HEK293 (cell line): ENCODE results near the gene SLC1A6.

Source experiments
- CTCF ChIA-PET: fragments of 350-600 bp; formaldehyde crosslinking; extraction: SDS; loops from one replicate; lab custom pipeline; 2021; ENCODE audit warnings: antibody characterized with exemption; lab: Yijun Ruan, JAX
- POLR2A ChIA-PET: fragments of 300-600 bp; formaldehyde crosslinking; extraction: SDS; loops from one replicate; lab custom pipeline; 2020; ENCODE audit warnings: antibody characterized with exemption, inconsistent platforms; lab: Yijun Ruan, JAX
- H3K27ac ChIP-seq: fragments of 200-500 bp; sonication (Bioruptor generic); 2 replicates; pipeline ENCODE4 v1.5.1; 2014; ENCODE audit warnings: low read depth, low read length, control low read depth, inconsistent platforms; ENCODE audit errors: extremely low read depth
- H3K36me3 ChIP-seq, 2 experiments: fragments of 200-500 bp in 1 of 2; sonication (Bioruptor generic) in 1 of 2; 1 replicate in 1 of 2; 2 replicates in 1 of 2; pipeline ENCODE4 v1.5.1; 2014 to 2017; ENCODE audit warnings: inconsistent platforms in 2 of 2, low read length in 2 of 2; ENCODE audit not compliant: control insufficient read depth in 2 of 2, insufficient read depth in 1 of 2
- H3K4me1 ChIP-seq: fragments of 200-500 bp; sonication (Bioruptor generic); 2 replicates; pipeline ENCODE4 v1.5.1; 2014; ENCODE audit warnings: mild to moderate bottlenecking, low read length, inconsistent platforms; ENCODE audit not compliant: control insufficient read depth, insufficient read depth
- H3K4me3 ChIP-seq: 2 replicates; pipeline ENCODE4 v1.5.1; 2011; ENCODE audit warnings: low read depth, mild to moderate bottlenecking, control low read depth, low read length, moderate library complexity
- H3K9me3 ChIP-seq: fragments of 200-500 bp; sonication (Bioruptor generic); 2 replicates; pipeline ENCODE4 v1.5.1; 2014; ENCODE audit warnings: low read depth, low read length, inconsistent platforms; ENCODE audit not compliant: control insufficient read depth, insufficient read depth
- KLF1 ChIP-seq: fragments of 450-650 bp; formaldehyde crosslinking; IDR thresholded peaks from 2 replicates; pipeline ENCODE4 v1.5.1; 2016; ENCODE audit warnings: missing biosample characterization, missing genetic modification characterization
- KLF9 ChIP-seq: fragments of 450-650 bp; formaldehyde crosslinking; IDR thresholded peaks from 2 replicates; pipeline ENCODE4 v1.5.1; 2016; ENCODE audit warnings: missing biosample characterization, missing genetic modification characterization, low read depth
- MEIS1 ChIP-seq: sonication (generic); formaldehyde crosslinking; IDR thresholded peaks from 2 replicates; pipeline ENCODE4 v1.8.1; 2022; ENCODE audit warnings: missing genetic modification reagents, mild to moderate bottlenecking, borderline replicate concordance
- ZIC2 ChIP-seq: fragments of 450-650 bp; formaldehyde crosslinking; IDR thresholded peaks from 2 replicates; pipeline ENCODE4 v1.5.1; 2016; ENCODE audit warnings: missing biosample characterization, missing genetic modification characterization
- ZNF114 ChIP-seq: fragments of 450-650 bp; formaldehyde crosslinking; IDR thresholded peaks from 2 replicates; pipeline ENCODE4 v1.5.0; 2017; ENCODE audit warnings: missing biosample characterization, missing genetic modification characterization
- ZNF211 ChIP-seq: fragments of 450-650 bp; formaldehyde crosslinking; IDR thresholded peaks from 2 replicates; pipeline ENCODE4 v1.5.1; 2016; ENCODE audit warnings: low read depth, missing biosample characterization, missing genetic modification characterization
- ZNF274 ChIP-seq, 2 experiments: fragments of 200-500 bp in 1 of 2; fragments of 450-650 bp in 1 of 2; sonication (Bioruptor generic) in 1 of 2; formaldehyde crosslinking in 1 of 2; IDR thresholded peaks; 2 replicates each; pipeline versions ENCODE4 v1.5.1 to v1.6.1; 2014 to 2016; ENCODE audit warnings: borderline replicate concordance in 1 of 2, inconsistent platforms in 1 of 2, low read length in 1 of 2, missing biosample characterization in 1 of 2, missing genetic modification characterization in 1 of 2
- ZNF335 ChIP-seq: fragments of 450-650 bp; formaldehyde crosslinking; conservative IDR thresholded peaks from 2 replicates; pipeline ENCODE4 v1.5.1; 2016; ENCODE audit warnings: missing biosample characterization, missing genetic modification characterization
- ZNF560 ChIP-seq: fragments of 450-650 bp; formaldehyde crosslinking; IDR thresholded peaks from 2 replicates; pipeline ENCODE4 v1.5.1; 2017; ENCODE audit warnings: missing biosample characterization, missing genetic modification characterization, borderline replicate concordance
- ZNF600 ChIP-seq: fragments of 450-650 bp; formaldehyde crosslinking; IDR thresholded peaks from 2 replicates; pipeline ENCODE4 v1.5.1; 2016; ENCODE audit warnings: missing biosample characterization, missing genetic modification characterization
- ZNF621 ChIP-seq: fragments of 450-650 bp; formaldehyde crosslinking; IDR thresholded peaks from 2 replicates; pipeline ENCODE4 v1.5.1; 2017; ENCODE audit warnings: missing biosample characterization, missing genetic modification characterization
- ZSCAN16 ChIP-seq: fragments of 450-650 bp; formaldehyde crosslinking; IDR thresholded peaks from 2 replicates; pipeline ENCODE4 v1.5.1; 2016; ENCODE audit warnings: missing biosample characterization, missing genetic modification characterization
- TF ChIP-seq, protein P1 (sequence below): fragments of 450-650 bp; formaldehyde crosslinking; IDR thresholded peaks from 2 replicates; pipeline ENCODE4; 2016; ENCODE audit warnings: missing biosample characterization, missing genetic modification characterization
- TF ChIP-seq, protein P2 (sequence below): fragments of 450-650 bp; formaldehyde crosslinking; conservative IDR thresholded peaks from 2 replicates; pipeline ENCODE4 v1.5.1; 2016; ENCODE audit warnings: low read depth, missing biosample characterization, missing genetic modification characterization
- TF ChIP-seq, protein P3 (sequence below): fragments of 450-650 bp; formaldehyde crosslinking; IDR thresholded peaks from 2 replicates; pipeline ENCODE4 v1.5.1; 2016; ENCODE audit warnings: missing biosample characterization, missing genetic modification characterization, borderline replicate concordance

Gene SLC1A6

DNA sequence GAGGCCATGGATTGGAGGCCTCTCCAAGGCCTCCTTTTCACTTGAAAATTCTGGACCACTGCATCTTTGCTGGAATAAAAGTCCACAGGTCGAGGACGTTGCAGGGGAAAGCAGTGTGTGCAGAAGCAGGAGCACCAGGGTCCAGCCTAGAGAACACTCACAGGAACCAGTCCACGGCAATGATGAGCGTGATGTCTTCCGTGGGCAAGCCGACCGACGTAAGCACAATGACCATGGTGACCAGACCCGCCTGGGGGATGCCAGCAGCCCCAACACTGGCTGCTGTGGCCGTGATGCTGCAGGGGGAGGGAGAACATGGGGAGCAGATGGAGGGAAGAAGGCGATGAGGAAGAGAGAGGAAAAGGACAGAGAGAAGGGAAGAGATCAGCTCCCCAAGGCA is 26.9 kb downstream of the SLC1A6 start:
- ChIA-PET CTCF (no interaction called here), POLR2A (no interaction called here)
- no peak overlapping the region for H3K4me3 ChIP-seq
- TF ChIP-seq, protein P1, sequence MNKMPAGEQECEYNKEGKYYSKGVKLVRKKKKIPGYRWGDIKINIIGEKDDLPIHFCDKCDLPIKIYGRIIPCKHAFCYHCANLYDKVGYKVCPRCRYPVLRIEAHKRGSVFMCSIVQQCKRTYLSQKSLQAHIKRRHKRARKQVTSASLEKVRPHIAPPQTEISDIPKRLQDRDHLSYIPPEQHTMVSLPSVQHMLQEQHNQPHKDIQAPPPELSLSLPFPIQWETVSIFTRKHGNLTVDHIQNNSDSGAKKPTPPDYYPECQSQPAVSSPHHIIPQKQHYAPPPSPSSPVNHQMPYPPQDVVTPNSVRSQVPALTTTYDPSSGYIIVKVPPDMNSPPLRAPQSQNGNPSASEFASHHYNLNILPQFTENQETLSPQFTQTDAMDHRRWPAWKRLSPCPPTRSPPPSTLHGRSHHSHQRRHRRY (tag by site-specific recombination) = no peak
- TF ChIP-seq KLF1 (tag by site-specific recombination) (no peak), ZNF211 (tag by site-specific recombination) (no peak), ZNF114 (tag by site-specific recombination) (no peak), KLF9 (tag by site-specific recombination) (no peak), ZIC2 (tag by site-specific recombination) (no peak)
- TF ChIP-seq, protein P2, sequence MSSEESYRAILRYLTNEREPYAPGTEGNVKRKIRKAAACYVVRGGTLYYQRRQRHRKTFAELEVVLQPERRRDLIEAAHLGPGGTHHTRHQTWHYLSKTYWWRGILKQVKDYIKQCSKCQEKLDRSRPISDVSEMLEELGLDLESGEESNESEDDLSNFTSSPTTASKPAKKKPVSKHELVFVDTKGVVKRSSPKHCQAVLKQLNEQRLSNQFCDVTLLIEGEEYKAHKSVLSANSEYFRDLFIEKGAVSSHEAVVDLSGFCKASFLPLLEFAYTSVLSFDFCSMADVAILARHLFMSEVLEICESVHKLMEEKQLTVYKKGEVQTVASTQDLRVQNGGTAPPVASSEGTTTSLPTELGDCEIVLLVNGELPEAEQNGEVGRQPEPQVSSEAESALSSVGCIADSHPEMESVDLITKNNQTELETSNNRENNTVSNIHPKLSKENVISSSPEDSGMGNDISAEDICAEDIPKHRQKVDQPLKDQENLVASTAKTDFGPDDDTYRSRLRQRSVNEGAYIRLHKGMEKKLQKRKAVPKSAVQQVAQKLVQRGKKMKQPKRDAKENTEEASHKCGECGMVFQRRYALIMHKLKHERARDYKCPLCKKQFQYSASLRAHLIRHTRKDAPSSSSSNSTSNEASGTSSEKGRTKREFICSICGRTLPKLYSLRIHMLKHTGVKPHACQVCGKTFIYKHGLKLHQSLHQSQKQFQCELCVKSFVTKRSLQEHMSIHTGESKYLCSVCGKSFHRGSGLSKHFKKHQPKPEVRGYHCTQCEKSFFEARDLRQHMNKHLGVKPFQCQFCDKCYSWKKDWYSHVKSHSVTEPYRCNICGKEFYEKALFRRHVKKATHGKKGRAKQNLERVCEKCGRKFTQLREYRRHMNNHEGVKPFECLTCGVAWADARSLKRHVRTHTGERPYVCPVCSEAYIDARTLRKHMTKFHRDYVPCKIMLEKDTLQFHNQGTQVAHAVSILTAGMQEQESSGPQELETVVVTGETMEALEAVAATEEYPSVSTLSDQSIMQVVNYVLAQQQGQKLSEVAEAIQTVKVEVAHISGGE (tag by site-specific recombination) = no peak
- TF ChIP-seq, protein P3, sequence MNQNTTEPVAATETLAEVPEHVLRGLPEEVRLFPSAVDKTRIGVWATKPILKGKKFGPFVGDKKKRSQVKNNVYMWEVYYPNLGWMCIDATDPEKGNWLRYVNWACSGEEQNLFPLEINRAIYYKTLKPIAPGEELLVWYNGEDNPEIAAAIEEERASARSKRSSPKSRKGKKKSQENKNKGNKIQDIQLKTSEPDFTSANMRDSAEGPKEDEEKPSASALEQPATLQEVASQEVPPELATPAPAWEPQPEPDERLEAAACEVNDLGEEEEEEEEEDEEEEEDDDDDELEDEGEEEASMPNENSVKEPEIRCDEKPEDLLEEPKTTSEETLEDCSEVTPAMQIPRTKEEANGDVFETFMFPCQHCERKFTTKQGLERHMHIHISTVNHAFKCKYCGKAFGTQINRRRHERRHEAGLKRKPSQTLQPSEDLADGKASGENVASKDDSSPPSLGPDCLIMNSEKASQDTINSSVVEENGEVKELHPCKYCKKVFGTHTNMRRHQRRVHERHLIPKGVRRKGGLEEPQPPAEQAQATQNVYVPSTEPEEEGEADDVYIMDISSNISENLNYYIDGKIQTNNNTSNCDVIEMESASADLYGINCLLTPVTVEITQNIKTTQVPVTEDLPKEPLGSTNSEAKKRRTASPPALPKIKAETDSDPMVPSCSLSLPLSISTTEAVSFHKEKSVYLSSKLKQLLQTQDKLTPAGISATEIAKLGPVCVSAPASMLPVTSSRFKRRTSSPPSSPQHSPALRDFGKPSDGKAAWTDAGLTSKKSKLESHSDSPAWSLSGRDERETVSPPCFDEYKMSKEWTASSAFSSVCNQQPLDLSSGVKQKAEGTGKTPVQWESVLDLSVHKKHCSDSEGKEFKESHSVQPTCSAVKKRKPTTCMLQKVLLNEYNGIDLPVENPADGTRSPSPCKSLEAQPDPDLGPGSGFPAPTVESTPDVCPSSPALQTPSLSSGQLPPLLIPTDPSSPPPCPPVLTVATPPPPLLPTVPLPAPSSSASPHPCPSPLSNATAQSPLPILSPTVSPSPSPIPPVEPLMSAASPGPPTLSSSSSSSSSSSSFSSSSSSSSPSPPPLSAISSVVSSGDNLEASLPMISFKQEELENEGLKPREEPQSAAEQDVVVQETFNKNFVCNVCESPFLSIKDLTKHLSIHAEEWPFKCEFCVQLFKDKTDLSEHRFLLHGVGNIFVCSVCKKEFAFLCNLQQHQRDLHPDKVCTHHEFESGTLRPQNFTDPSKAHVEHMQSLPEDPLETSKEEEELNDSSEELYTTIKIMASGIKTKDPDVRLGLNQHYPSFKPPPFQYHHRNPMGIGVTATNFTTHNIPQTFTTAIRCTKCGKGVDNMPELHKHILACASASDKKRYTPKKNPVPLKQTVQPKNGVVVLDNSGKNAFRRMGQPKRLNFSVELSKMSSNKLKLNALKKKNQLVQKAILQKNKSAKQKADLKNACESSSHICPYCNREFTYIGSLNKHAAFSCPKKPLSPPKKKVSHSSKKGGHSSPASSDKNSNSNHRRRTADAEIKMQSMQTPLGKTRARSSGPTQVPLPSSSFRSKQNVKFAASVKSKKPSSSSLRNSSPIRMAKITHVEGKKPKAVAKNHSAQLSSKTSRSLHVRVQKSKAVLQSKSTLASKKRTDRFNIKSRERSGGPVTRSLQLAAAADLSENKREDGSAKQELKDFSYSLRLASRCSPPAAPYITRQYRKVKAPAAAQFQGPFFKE (tag by site-specific recombination) = no peak
- H3K36me3 ChIP-seq = no peaks in the 10 kb centered on the region
- no peak overlapping the region for H3K27ac ChIP-seq
- no peaks in the 10 kb centered on the region for H3K9me3 ChIP-seq
- H3K4me1 ChIP-seq = no peaks in the 10 kb centered on the region

DNA sequence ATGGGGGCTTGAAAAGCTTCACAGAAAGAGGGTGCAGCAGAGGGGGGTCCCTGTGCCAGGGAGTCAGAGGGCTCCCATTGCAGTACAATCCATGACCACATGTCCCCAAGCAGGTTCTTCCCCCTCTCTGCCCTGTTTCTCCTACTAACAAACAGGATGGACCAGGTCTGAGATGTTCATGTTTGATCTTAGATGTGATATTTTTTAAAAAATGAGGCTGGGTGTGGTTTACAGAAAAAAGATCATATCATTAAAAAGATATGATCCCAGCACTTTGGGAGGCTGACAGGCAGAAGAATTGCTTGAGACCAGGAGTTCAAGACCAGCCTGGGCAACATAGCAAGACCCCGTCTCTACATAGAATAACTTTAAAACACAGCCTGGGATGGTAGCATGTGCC is 29.2 kb downstream of the SLC1A6 start:
- no peaks in the 10 kb centered on the region for H3K36me3 ChIP-seq
- POLR2A ChIA-PET = no interaction called here
- TF ChIP-seq ZSCAN16 (tag by site-specific recombination) = no peak
- TF ChIP-seq MEIS1 = no peak
- no peak for TF ChIP-seq ZNF335 (tag by site-specific recombination)
- TF ChIP-seq ZNF600 = no peak
- no peak for TF ChIP-seq ZNF274 (IDR thresholded peaks at IDR 0.05; ENCODE audit: low read length)
- no peak for TF ChIP-seq ZNF274 (tag by site-specific recombination; IDR thresholded peaks at IDR 0.05; ENCODE audit: borderline replicate concordance)
- TF ChIP-seq ZNF621 (tag by site-specific recombination) = no peak
- no peak for TF ChIP-seq ZNF560 (tag by site-specific recombination)
- H3K4me3 ChIP-seq = no peak overlapping the region
- H3K27ac ChIP-seq = no peak overlapping the region
- H3K9me3 ChIP-seq = no peaks in the 10 kb centered on the region
- CTCF ChIA-PET = no interaction called here
- H3K4me1 ChIP-seq = no peaks in the 10 kb centered on the region
